GM12872 (cell line): ENCODE results near the gene SLC46A2.

ENCODE experiments used
- TF ChIP-seq, protein P1 (sequence below): IDR thresholded peaks from 3 replicates; pipeline ENCODE4 v1.5.1; 2011; ENCODE audit warnings: low read depth, mild to moderate bottlenecking, low read length, moderate library complexity; ENCODE audit not compliant: insufficient read depth

SLC46A2 gene

DNA sequence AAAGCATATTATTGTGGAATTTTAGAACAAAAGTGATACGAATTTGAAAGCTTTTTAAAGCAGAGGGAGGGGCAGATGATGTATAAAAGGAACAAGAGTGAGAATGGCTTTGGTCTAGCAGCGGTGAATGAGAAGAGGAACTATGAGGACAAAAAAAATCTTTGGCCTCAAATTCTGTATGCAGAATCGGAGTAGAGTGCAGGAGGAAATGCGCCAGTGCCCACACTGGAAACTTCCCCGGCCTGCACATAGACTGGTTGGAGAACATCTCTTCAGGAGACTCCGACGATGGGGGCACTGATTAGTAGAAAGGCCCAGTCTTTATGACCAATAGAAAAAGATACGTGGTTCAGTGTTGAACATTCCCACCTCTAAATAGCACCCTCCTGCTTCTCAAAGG lies 51.3 kb downstream of the SLC46A2 start:
- TF ChIP-seq, protein P1, sequence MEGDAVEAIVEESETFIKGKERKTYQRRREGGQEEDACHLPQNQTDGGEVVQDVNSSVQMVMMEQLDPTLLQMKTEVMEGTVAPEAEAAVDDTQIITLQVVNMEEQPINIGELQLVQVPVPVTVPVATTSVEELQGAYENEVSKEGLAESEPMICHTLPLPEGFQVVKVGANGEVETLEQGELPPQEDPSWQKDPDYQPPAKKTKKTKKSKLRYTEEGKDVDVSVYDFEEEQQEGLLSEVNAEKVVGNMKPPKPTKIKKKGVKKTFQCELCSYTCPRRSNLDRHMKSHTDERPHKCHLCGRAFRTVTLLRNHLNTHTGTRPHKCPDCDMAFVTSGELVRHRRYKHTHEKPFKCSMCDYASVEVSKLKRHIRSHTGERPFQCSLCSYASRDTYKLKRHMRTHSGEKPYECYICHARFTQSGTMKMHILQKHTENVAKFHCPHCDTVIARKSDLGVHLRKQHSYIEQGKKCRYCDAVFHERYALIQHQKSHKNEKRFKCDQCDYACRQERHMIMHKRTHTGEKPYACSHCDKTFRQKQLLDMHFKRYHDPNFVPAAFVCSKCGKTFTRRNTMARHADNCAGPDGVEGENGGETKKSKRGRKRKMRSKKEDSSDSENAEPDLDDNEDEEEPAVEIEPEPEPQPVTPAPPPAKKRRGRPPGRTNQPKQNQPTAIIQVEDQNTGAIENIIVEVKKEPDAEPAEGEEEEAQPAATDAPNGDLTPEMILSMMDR, result no peak

- TF ChIP-seq, protein P1, result no peak
Measured at GRCh38 chr9:112838342-112838741, 52.3 kb downstream of the SLC46A2 start.

DNA sequence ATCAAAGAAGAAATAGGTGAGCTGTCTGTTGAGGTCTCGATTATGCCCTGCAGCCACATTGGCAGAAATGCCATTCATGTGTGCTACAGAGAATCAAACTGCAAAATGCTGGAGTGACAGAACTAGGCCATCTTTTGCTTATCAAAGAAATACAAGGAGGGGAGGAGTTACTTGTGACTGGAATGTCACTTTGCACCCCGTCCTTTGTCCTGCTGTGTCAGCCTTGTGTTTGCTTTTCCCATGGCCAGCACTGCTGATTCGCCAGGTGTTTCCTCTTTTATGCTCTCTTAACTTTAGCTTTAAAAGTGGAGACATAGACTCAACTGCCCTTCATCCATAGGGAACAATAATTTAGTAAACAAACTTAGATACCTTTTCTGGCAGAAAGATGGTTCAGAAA lies 54.3 kb downstream of the SLC46A2 start:
- TF ChIP-seq, protein P1, result no peak

DNA sequence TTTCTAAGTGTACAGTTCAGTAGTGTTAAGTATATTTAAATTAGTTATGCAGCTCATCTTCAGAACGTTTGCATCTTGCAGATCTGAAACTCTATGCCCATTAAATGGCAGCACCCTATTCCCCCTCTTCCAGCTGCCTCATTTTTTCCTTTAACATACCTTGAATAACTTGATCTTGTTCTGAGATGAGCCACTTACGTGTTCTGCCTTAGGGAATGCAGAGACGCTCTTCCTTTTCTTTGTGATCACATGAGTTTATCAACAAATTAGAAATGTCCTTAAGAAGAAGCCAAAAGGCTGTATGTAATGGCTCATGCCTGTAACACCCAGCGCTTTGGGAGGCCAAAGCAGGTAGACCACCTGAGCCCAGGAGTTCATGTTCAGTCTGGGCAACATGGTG lies 57.6 kb downstream of the SLC46A2 start:
- TF ChIP-seq, protein P1, result no peak

- TF ChIP-seq, protein P1, result no peak
Measured at GRCh38 chr9:112831969-112832368, 58.7 kb downstream of the SLC46A2 start.

DNA sequence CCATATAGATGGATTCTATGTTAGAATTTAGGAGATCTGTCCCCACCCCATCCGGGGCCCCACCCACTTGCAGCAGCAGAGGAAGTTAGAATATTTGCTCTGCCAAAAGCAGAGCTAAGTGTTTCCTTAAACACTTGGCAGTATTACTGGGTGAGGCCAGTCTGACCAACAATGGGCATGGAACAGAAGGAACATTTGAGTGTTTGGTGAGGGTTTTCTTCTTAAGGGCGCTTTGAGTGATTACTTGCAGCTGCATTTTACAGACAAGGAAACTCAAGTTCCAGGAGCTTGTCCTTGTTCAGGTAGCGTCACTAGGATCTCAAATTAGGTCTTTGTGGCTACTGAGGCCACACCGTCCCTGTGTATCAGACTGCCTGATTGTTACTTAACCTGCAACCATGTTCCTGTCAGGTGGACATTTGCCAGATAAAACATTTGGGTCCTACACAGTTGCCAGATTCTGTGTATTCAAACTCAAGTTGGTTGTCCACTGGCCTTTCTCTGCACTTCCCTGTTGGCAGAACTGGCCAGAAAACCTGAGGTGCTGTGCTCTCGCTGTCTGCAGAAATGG lies 59.3 kb downstream of the SLC46A2 start:
- TF ChIP-seq, protein P1, result no peak
